Activated T-helper 2 cell treated with anti-CD3 and anti-CD28 coated beads, Interferon-gamma antibody, Interleukin-2, Interleukin-4, amounts not matched to agents 10 μg/mL and 5 μg/mL and 100 μg/mL, durations not matched to agents 14 hours and 24 hours and 36 hours (primary cell): Measurements from ENCODE around the gene HTR2B. TPM values are rescaled to one million over a fixed set of nuclear protein-coding genes. Genes with fewer than 3 reads are reported as not detected.
A peak's percentile ranks its signal among the peaks of the same experiment; 100 is the strongest.

Experiments used
- DNase-seq: peaks from one replicate; pipeline ENCODE4 v3.0.0; 2021; ENCODE audit warnings: low spot score
- H3K27ac Mint-ChIP-seq: one replicate; pipeline ENCODE4 v1.8.0; 2021; ENCODE audit warnings: mixed read lengths
- H3K27me3 Mint-ChIP-seq: one replicate; pipeline ENCODE4 v1.8.0; 2021; ENCODE audit warnings: low read depth, mixed read lengths
- H3K36me3 Mint-ChIP-seq: one replicate; pipeline ENCODE4 v1.8.0; 2021; ENCODE audit warnings: low read depth, mixed read lengths
- H3K4me1 Mint-ChIP-seq: one replicate; pipeline ENCODE4 v1.8.0; 2021; ENCODE audit warnings: low read depth, mixed read lengths
- H3K4me3 Mint-ChIP-seq: one replicate; pipeline ENCODE4 v1.8.0; 2021; ENCODE audit warnings: low read depth, mild to moderate bottlenecking, moderate library complexity, mixed read lengths
- H3K9me3 Mint-ChIP-seq: one replicate; pipeline ENCODE4 v1.8.0; 2021; ENCODE audit warnings: mixed read lengths
- intact Hi-C: fragments of 100-400 bp; cut with micrococcal nuclease; formaldehyde crosslinking; loops from one replicate; pipeline ENCODE4 v1.15.1; 2023
- total RNA-seq: library from RNA; stranded (reverse); gene quantifications from 2 replicates; pipeline ENCODE4 v1.2.3, GENCODE V29; 2022

Gene HTR2B
- total RNA-seq, 1 donor from 2014 or later: not detected

GRCh38 chr2:231065966-231066365 is 58.9 kb downstream of the HTR2B start:
- no peak overlapping the region for H3K27ac Mint-ChIP-seq
- DNase-seq: no peak
- no peaks in the 10 kb centered on the region for H3K9me3 Mint-ChIP-seq
- H3K36me3 Mint-ChIP-seq: peaks cover 81% of the 10 kb centered on the region
- H3K4me1 Mint-ChIP-seq: peaks cover 36% of the 10 kb centered on the region
- H3K4me3 Mint-ChIP-seq: no peak overlapping the region
- intact Hi-C loops: no loop called here
- no peaks in the 10 kb centered on the region for H3K27me3 Mint-ChIP-seq

DNA sequence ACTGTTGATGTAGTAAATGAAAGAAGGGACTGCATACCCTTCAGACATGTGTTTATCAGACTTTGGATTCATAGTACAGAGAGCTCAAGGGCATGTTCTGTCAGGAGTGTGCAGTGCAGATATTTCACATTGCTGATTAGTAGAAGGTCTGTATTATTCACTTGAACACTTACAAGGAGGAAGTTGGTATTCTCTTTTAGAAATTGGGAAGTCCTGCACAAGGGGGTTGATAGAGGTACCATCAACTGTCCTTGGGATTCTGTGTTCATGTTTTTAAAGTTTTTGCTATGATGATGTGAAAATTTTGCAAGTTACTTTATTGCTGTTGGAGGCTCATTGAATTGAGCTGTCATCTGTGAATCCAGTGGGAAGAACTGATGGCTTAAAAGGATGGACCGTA is 61.5 kb downstream of the HTR2B start:
- peaks cover 46% of the 10 kb centered on the region for H3K4me1 Mint-ChIP-seq
- H3K27ac Mint-ChIP-seq: no peak overlapping the region
- intact Hi-C loops: no loop called here
- DNase-seq: no peak
- H3K27me3 Mint-ChIP-seq: no peaks in the 10 kb centered on the region
- peaks cover 74% of the 10 kb centered on the region for H3K36me3 Mint-ChIP-seq
- H3K9me3 Mint-ChIP-seq: no peaks in the 10 kb centered on the region
- H3K4me3 Mint-ChIP-seq: no peak overlapping the region

DNA sequence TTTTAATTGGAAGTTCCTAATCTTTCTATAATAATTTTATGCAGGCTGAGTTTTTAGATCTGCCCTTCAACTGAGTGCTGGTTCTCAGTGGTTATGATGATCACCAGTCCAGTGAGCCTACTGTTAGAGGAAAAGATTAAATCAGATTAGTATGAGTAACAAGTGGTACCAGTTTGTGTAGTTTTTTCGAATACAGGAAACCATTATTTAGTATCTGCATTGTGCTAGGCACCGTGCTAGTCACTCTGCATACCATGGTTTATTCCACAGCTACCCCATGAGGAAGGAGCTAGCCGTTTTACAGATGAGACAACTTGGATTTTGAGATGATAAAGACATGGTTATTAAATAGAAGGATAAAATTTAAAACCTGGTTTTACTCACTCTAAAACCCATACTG is 62.1 kb downstream of the HTR2B start:
- H3K36me3 Mint-ChIP-seq: peaks cover 70% of the 10 kb centered on the region
- H3K27ac Mint-ChIP-seq: no peak overlapping the region
- H3K27me3 Mint-ChIP-seq: no peaks in the 10 kb centered on the region
- H3K9me3 Mint-ChIP-seq: no peaks in the 10 kb centered on the region
- no peak overlapping the region for H3K4me3 Mint-ChIP-seq
- H3K4me1 Mint-ChIP-seq: peaks cover 46% of the 10 kb centered on the region
- intact Hi-C loops: no loop called here
- no peak for DNase-seq

DNA sequence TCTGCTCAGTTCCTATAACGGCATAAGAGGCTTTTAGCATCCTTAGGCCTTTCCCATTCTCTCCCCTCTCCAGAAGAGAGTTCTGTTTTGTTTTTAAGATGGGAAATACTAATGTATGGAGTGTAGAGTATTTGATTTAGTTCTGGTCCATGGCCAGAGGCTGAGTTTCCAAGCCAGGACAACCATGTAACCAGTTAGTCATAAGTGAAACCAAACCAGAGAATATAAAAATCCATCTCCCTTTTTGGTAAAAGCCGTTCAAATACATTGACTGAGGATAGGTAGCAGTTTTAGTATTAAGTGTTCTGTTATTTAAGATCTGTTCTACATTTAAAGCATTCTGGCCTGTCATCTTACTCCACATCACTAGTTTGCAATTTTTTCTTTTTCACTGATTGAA is 65.1 kb downstream of the HTR2B start:
- H3K36me3 Mint-ChIP-seq: peaks cover 46% of the 10 kb centered on the region
- H3K4me3 Mint-ChIP-seq: no peak overlapping the region
- H3K27ac Mint-ChIP-seq: peak overlapping the region; percentile 39
- no peaks in the 10 kb centered on the region for H3K27me3 Mint-ChIP-seq
- no peak for DNase-seq
- intact Hi-C loops: loop anchor here (10.0 kb wide), 1 partner anchor 555 kb away; no protein-coding TSS in a partner anchor
- H3K4me1 Mint-ChIP-seq: peaks cover 46% of the 10 kb centered on the region
- H3K9me3 Mint-ChIP-seq: no peaks in the 10 kb centered on the region

- Mint-ChIP-seq H3K4me1 (peaks cover 50% of the 10 kb centered on the region), H3K27me3 (no peaks in the 10 kb centered on the region), H3K4me3 (peak overlapping the region; percentile 97), H3K36me3 (peaks cover 40% of the 10 kb centered on the region), H3K27ac (peak overlapping the region; percentile 40), H3K9me3 (no peaks in the 10 kb centered on the region)
- intact Hi-C loops: loop anchor here (10.0 kb wide), 1 partner anchor 556 kb away; no protein-coding TSS in a partner anchor
- DNase-seq: no peak
Measured at GRCh38 chr2:231058761-231059550, 65.9 kb downstream of the HTR2B start.

Other genes with a start within 250 kb of the HTR2B start
- gene GPR55, start 199.8 kb downstream of the HTR2B start, total RNA-seq: 0.57 and 0.78 TPM in 2 replicates
- not detected in 2 replicates for gene SPATA3, start 128.9 kb downstream of the HTR2B start, total RNA-seq
- 0.32 and 0.96 TPM in 2 replicates for gene C2orf72, start 87.5 kb downstream of the HTR2B start, total RNA-seq
- 180 and 194 TPM in 2 replicates for gene PSMD1, start 68.2 kb downstream of the HTR2B start, total RNA-seq
- 2.5 and 3.3 TPM in 2 replicates for gene ARMC9, start 73.6 kb upstream of the HTR2B start, total RNA-seq